ENCODE data around the gene KCND2.

The KCND2 gene

GRCh38 chr7:120412139-120413050 lies 139.4 kb downstream of the KCND2 start:
- no peak for ATAC-seq

- no peak for ATAC-seq
These were observed 140.2 kb downstream of the KCND2 start for GRCh38 chr7:120413164-120413563.

GRCh38 chr7:120417244-120417979 lies 144.4 kb downstream of the KCND2 start:
- no peak for ATAC-seq

- ATAC-seq = no peak
These were observed 148.2 kb downstream of the KCND2 start for GRCh38 chr7:120421151-120421651.

GRCh38 chr7:120431016-120431415 lies 158.0 kb downstream of the KCND2 start:
- no peak for ATAC-seq

- no peak for ATAC-seq
These were observed 163.6 kb downstream of the KCND2 start for GRCh38 chr7:120436487-120437060.

- no peak for ATAC-seq
These were observed 168.9 kb downstream of the KCND2 start for GRCh38 chr7:120441850-120442249.

GRCh38 chr7:120442838-120443237 lies 169.9 kb downstream of the KCND2 start:
- no peak for ATAC-seq

GRCh38 chr7:120444650-120445049 lies 171.7 kb downstream of the KCND2 start:
- ATAC-seq = no peak

- ATAC-seq = no peak
These were observed 172.3 kb downstream of the KCND2 start for GRCh38 chr7:120445276-120445675.

- no peak for ATAC-seq
These were observed 179.7 kb downstream of the KCND2 start for GRCh38 chr7:120452665-120453064.

- ATAC-seq = no peak
These were observed 183.7 kb downstream of the KCND2 start for GRCh38 chr7:120456699-120457098.

- no peak for ATAC-seq
These were observed 188.0 kb downstream of the KCND2 start for GRCh38 chr7:120460949-120461348.

GRCh38 chr7:120462991-120463390 lies 190.0 kb downstream of the KCND2 start:
- no peak for ATAC-seq

GRCh38 chr7:120464104-120464503 lies 191.1 kb downstream of the KCND2 start:
- no peak for ATAC-seq

- ATAC-seq = no peak
These were observed 194.7 kb downstream of the KCND2 start for GRCh38 chr7:120467676-120468075.

GRCh38 chr7:120468611-120469010 lies 195.6 kb downstream of the KCND2 start:
- no peak for ATAC-seq

- ATAC-seq = no peak
These were observed 199.9 kb downstream of the KCND2 start for GRCh38 chr7:120472892-120473291.

- no peak for ATAC-seq
These were observed 200.4 kb downstream of the KCND2 start for GRCh38 chr7:120473352-120473751.

GRCh38 chr7:120475994-120476393 lies 203.0 kb downstream of the KCND2 start:
- ATAC-seq = no peak

- no peak for ATAC-seq
These were observed 207.5 kb downstream of the KCND2 start for GRCh38 chr7:120480472-120480871.

- no peak for ATAC-seq
These were observed 208.0 kb downstream of the KCND2 start for GRCh38 chr7:120480930-120481329.

GRCh38 chr7:120486164-120486563 lies 213.2 kb downstream of the KCND2 start:
- no peak for ATAC-seq
